Hematopoietic multipotent progenitor cell treated with erythropoietin and hydrocortisone succinate and interleukin-3 and kit ligand, for 4 days (in vitro differentiated cells): ENCODE data around the gene PAFAH1B2.
A peak's percentile ranks its signal among the peaks of the same experiment; 100 is the strongest.
"Not testable (repeated sequence)": the region's sequence is repeated elsewhere in the genome, so short reads cannot be mapped to it uniquely, and the experiment has no call there.

Experiments
- DNase-seq: peaks from one replicate; pipeline ENCODE4 v3.0.0-alpha.2; 2015

PAFAH1B2 gene

GRCh38 chr11:117143871-117144476, at the start of gene PAFAH1B2:
Gene PAFAH1B2, plus strand, starts transcription at chr11:117144287. Its CDS starts 8,161 bp downstream, at chr11:117152448.
- peak; percentile 98 for DNase-seq

GRCh38 chr11:117094776-117095175, 49.3 kb upstream of the PAFAH1B2 start:
- no peak for DNase-seq

- peak; percentile 80 for DNase-seq
Observed at GRCh38 chr11:117095284-117096161, 48.6 kb upstream of the PAFAH1B2 start.

- DNase-seq, result peak; percentile 70
Observed at GRCh38 chr11:117096201-117096991, 47.7 kb upstream of the PAFAH1B2 start.

- DNase-seq, result peak; percentile 35
Observed at GRCh38 chr11:117097014-117097388, 47.1 kb upstream of the PAFAH1B2 start.

- DNase-seq, result peak; percentile 56
Observed at GRCh38 chr11:117097389-117098268, 46.5 kb upstream of the PAFAH1B2 start.

GRCh38 chr11:117098269-117099232, 45.5 kb upstream of the PAFAH1B2 start, which contains the start of gene SIK3:
Gene SIK3, minus strand, starts transcription at chr11:117098428. Its CDS starts 13 bp downstream, at chr11:117098415.
- peak; percentile 96 for DNase-seq

- peak; percentile 44 for DNase-seq
Observed at GRCh38 chr11:117099696-117100095, 44.4 kb upstream of the PAFAH1B2 start.

GRCh38 chr11:117100556-117100955, 43.5 kb upstream of the PAFAH1B2 start:
- no peak for DNase-seq

- DNase-seq, result no peak
Observed at GRCh38 chr11:117107701-117108590, 36.1 kb upstream of the PAFAH1B2 start.

- no peak for DNase-seq
Observed at GRCh38 chr11:117110294-117110950, 33.7 kb upstream of the PAFAH1B2 start.

- not testable (repeated sequence) for DNase-seq
Observed at GRCh38 chr11:117112497-117112896, 31.6 kb upstream of the PAFAH1B2 start.

- DNase-seq, result not testable (repeated sequence)
Observed at GRCh38 chr11:117112939-117113338, 31.1 kb upstream of the PAFAH1B2 start.

- no peak for DNase-seq
Observed at GRCh38 chr11:117117681-117118080, 26.4 kb upstream of the PAFAH1B2 start.

GRCh38 chr11:117121176-117121575, 22.9 kb upstream of the PAFAH1B2 start:
- no peak for DNase-seq

- DNase-seq, result no peak
Observed at GRCh38 chr11:117122556-117122955, 21.5 kb upstream of the PAFAH1B2 start.

- peak; percentile 15 for DNase-seq
Observed at GRCh38 chr11:117126223-117126965, 17.7 kb upstream of the PAFAH1B2 start.

- DNase-seq, result no peak
Observed at GRCh38 chr11:117127171-117127901, 16.8 kb upstream of the PAFAH1B2 start.
